Measurements from ENCODE around the gene SMNDC1.

The SMNDC1 gene

DNA sequence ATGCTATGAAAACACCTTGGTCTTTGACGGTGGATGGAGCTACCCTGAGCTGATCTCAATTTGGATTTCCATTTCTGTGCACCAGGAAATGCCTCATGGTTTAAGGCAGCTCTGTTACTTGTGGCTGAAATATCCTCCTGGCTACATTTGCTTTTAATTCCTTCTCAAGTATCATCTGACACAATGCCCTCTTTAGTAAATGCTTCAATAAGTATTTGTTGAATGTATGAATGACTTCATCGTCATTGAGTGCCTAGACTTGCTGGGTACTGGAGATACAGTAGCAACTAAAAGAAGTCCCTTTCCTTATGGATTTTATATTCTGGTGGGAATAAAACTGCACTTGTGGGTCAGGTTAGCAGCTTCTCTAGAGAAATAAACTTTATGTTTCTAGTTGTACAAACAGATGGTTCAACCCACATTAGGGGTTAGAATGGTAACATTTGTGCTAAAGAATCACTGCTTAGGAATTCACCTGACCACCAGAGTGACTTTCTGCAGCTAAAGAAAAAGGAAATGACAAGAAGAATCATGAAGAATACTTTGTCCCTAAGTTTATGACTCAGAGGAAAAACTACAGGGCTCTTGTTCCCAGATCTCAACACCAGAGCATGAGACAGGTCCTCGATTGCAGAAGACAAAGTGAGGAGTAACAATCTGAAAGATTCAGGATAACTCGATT is 21.8 kb upstream of the SMNDC1 start:
- no peak for DNase-seq

GRCh38 chr10:110324805-110325280 is 20.1 kb upstream of the SMNDC1 start:
- no peak for DNase-seq

- DNase-seq, result no peak
Measured at GRCh38 chr10:110324201-110324804, 19.6 kb upstream of the SMNDC1 start.

DNA sequence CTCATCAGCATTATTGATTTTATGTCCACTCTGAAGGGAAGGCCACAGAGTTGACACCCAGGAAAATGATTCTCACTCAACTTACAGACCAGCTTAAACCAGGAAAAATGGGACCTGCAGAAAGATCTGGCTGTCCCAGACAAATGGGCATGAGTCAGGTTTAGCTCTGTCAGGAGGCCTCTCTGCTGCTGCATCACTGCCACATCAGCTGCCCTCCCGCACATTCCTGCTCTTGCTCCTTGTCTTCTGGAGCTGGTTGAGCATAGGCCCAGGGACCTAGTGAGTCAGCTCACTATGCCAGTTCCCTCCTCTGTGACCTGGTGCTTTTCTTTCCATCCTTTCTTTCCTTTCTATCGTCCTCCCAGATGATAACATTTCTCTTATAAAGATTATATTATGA is 18.8 kb upstream of the SMNDC1 start:
- DNase-seq, result no peak

DNA sequence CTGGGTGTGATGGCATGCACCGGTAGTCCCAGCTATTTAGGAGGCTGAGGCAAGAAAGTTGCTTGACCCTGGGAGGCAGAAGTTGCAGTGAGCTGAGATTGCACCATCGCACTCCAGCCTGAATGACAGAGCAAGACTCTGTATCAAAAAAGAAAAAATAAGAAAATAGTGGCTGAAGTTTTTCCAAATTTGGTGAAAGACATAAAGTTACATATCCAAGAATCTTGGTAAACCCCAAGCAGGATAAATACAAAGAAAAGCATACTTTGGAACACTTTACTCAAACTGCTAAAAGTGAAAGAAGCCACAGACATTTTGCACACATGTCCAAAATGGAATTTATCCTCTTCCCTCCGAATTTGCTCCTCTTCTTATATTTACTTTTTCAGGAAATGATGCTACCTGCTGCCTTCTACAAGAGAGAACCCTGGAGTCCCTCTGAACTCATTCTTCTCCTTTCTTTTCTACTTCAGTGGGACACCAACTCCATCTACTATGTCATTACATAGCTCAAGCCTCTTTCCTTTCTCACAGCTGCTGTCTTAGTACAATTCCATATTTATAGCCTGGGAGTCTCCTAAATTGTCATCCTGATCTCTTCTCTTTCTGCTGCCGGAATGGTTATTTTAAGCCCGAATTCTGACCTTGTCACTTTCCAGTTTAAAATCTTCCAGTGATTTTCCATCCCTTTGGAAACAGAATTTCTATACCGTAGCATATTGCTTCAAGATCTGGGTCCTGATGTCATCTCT is 17.3 kb upstream of the SMNDC1 start:
- no peak for DNase-seq

- no peak for DNase-seq
Measured at GRCh38 chr10:110317866-110318850, 13.4 kb upstream of the SMNDC1 start.

DNA sequence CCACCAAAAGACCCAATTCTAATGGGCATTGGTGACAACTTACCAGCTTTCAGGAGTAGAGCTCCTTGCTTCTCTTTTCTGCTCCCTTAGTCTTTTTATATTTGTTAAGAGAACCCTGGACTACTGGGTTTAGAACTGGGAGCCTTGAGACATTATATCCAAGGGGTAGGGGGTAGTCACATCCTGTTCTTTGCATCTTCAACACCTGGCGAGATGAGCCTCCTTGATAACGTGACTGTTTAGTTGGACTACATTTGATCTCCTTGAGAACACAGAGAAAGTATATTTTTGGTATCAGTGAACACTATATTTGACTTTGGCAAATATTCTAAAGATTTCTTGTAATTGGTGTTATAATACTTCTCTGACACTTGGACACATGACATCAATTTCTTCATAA is 9.0 kb upstream of the SMNDC1 start:
- DNase-seq, result no peak

DNA sequence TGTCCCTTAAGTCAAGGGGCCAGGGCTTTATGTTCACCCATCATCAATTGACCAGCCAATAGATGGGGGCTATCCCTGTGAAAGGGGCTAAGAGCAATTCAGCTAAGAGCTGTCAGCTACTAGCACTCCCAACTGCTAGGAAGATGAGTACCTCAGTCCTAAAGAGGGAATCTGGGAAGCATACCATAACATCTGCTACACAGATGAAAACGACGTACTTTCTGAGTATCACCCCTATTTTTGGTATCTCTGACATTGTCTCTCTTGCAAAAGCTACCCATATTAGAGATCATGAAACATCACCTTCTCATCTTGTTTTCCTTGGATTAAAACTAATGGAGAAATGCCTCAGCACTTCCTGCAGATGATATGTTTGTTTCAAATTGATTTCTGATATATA is 7.5 kb upstream of the SMNDC1 start:
- DNase-seq, result no peak

- DNase-seq, result peak in 5 of 6 experiments; percentile 2 to 29 (median 26)
Measured at GRCh38 chr10:110311357-110311949, 6.7 kb upstream of the SMNDC1 start.

DNA sequence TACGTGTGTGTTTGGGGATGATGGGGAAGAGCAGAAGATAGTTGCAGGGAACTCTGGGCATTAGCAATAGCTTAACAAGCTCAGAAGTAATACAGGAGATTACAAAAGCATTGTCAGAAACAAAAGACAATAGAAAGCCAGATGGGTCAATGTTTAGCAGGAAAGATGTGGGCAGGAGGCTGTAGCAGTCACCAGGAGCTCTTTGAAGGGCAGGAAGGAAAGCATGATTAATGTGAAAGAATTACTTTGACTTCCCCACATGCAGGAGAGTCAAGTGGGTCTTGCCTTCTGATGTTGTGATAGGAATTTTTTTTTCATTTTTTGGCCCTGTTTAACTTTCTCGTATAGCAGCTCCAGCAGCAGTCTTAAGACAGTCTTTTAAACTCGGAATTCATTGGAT is 6.0 kb upstream of the SMNDC1 start:
- DNase-seq, result no peak

GRCh38 chr10:110307805-110308204 is 3.1 kb upstream of the SMNDC1 start:
- no peak for DNase-seq

DNA sequence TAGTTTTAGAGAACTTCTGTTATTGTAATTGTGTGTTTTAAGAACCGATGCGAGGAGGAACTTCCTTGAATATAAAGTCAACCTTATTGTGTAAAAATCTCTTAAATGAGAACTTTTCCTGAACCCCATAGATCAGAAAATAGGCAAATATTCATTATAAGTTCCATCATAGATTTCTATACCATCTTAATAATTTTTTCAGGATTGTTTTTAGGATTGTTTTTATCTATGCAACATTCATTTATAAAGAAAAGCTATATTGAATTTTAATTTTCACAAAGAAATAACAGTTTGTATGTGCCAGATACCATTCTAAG is 1.7 kb upstream of the SMNDC1 start:
- no peak for DNase-seq

- DNase-seq, result peak in 5 of 6 experiments; percentile 12 to 72 (median 62)
Measured at GRCh38 chr10:110305767-110306451, 1.2 kb upstream of the SMNDC1 start.

DNA sequence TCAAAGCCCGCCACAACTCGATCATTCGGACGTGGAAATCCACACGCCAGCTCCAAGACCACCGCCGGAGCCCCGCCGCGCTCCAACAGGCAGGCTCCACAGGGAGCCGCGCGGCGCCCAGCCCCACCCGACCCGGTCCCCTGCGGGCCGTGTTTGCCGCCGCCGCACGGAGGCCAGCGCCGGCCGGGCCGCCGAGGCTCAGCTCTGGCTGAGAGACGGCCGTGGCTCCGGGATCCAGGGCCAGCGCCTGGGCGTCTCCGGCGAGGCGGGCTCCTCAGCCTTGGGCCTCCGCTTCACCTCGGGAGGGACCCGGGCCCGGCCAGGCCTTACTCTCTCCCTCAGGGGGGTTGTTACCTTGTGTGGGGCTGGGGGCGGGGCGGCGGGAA is 333 bp downstream of the SMNDC1 start:
- DNase-seq, result no peak

- no peak for DNase-seq
Measured at GRCh38 chr10:110303681-110304080, 1.0 kb downstream of the SMNDC1 start.

DNA sequence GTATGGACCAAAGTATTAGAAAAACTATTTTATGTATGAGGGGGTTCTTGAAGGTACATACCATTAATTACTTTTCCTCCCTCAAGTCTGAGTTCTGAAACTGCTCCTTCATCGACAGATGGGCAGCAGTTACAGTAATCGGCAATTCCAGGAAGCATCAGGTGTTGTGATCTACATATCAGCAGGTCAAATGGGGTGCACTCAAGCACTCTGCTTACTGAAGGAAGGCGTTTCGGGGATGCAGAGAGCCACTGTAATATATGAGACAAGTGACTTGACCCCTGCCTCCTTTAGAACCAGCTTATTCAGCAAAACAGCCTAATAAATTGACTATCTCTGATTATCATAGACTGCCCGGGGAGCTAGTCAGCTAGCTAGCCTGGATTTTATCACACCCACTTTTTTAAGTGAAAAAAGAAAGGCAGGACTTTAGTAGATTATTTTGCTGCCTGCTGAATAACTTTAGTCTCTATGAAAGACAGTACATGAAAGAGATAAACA is 4.2 kb downstream of the SMNDC1 start:
- DNase-seq, result no peak

GRCh38 chr10:110296966-110297365 is 7.8 kb downstream of the SMNDC1 start:
- no peak for DNase-seq

GRCh38 chr10:110286841-110287240 is 17.9 kb downstream of the SMNDC1 start:
- DNase-seq, result no peak

DNA sequence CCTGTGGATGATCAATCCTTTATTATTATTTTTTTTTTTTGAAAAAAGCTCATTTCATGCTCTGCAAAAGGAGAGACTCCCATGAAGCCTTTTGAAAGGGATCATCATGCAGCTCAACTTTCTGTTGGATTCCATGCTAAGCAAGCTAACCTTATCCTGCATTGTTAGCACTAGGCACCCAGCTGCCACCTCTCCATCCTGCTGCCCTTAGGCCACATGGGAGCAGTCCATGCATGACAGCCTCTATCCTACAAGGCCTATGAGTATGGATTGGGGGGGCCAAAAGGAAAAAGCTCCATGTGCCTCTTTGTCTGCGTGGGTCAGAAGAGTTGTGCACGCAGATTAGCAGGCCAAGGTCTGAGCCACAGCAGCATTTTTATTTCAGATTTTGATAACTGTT is 19.2 kb downstream of the SMNDC1 start:
- DNase-seq, result no peak

GRCh38 chr10:110284262-110284661 is 20.5 kb downstream of the SMNDC1 start:
- no peak for DNase-seq

DNA sequence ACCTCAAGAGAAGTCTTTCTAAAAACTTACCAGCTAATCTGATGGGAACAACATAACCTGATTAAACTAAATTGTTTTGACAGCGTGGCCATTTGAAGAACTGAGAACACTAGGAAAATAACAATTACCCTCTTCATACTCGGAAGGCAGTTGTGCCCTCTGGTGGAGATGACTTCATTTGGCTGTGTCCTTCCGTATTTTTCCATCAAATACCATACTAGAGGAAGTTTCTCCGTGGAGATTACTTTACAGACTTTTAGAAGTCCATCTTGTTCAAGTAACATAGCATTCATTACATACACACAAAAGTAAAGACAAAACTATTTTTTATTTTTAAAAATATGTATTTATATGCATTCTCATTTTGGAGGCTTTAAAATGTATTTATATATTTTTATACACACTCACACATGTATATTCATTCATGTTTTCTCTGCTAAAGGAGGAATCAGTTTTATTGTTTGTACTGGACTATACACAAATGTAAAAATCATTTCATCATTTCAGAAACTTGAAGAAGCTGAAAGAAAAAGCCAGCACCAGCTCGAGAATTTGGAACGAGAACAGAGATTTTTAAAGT is 25.2 kb downstream of the SMNDC1 start:
- DNase-seq, result peak in 5 of 6 experiments; percentile 21 to 65 (median 34)
